Hepatocyte (in vitro differentiated cells): ENCODE data around the gene CDH5.

Experiments used
- EZH2 ChIP-seq: fragments of 200-600 bp; sonication (generic); IDR thresholded peaks from 2 replicates; pipeline ENCODE4 v1.6.1; 2016; ENCODE audit warnings: antibody characterized with exemption, mild to moderate bottlenecking, borderline replicate concordance
- EZH2phosphoT487 ChIP-seq: fragments of 200-600 bp; sonication (generic); IDR thresholded peaks from one replicate; pipeline ENCODE4 v1.6.1; 2018; ENCODE audit warnings: antibody characterized with exemption, mild to moderate bottlenecking, low read depth, moderate library complexity; ENCODE audit not compliant: unreplicated experiment, severe bottlenecking
- TF ChIP-seq, protein P1 (sequence below): fragments of 200-600 bp; sonication (generic); IDR thresholded peaks from 2 replicates; pipeline ENCODE4 v1.5.1; 2016; ENCODE audit warnings: antibody characterized with exemption, mild to moderate bottlenecking; ENCODE audit not compliant: poor library complexity

DNA sequence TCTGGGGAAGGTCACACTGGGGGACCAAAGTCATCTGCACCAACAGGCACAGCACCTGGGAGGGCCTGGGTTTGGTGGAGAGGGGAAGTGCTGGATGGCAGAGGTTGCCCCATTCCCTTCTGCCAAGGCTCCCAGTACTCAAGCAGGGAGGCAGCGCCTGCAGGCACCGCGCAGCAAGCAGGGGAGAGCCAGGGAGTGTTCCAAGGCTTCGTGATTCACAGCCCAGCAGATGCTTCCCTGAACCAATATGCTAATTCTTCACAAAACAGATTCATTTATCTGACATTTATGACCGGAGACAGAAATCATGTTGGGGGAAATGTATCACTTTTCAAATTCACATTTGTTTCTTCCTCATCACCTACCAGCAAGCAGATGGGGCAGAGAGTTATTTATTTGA is 13.4 kb upstream of the CDH5 start:
- TF ChIP-seq, protein P1, sequence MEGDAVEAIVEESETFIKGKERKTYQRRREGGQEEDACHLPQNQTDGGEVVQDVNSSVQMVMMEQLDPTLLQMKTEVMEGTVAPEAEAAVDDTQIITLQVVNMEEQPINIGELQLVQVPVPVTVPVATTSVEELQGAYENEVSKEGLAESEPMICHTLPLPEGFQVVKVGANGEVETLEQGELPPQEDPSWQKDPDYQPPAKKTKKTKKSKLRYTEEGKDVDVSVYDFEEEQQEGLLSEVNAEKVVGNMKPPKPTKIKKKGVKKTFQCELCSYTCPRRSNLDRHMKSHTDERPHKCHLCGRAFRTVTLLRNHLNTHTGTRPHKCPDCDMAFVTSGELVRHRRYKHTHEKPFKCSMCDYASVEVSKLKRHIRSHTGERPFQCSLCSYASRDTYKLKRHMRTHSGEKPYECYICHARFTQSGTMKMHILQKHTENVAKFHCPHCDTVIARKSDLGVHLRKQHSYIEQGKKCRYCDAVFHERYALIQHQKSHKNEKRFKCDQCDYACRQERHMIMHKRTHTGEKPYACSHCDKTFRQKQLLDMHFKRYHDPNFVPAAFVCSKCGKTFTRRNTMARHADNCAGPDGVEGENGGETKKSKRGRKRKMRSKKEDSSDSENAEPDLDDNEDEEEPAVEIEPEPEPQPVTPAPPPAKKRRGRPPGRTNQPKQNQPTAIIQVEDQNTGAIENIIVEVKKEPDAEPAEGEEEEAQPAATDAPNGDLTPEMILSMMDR, result no peak
- no peak for TF ChIP-seq EZH2
- no peak for TF ChIP-seq EZH2phosphoT487
